Body of pancreas (tissue), 4 donors: Measurements from ENCODE around the gene GTPBP6.

ENCODE experiments used
- POLR2A ChIP-seq, 3 donors: fragments of 450-650 bp; IDR thresholded peaks; one replicate each; pipeline ENCODE4 v1.6.1; 2016; ENCODE audit warnings: antibody characterized with exemption in 3 of 3, mild to moderate bottlenecking in 2 of 3
- TF ChIP-seq, protein P1 (sequence below), 7 experiments: fragments of 450-650 bp in 4 of 7; fragments of 200-600 bp in 3 of 7; sonication (generic) in 3 of 7; IDR thresholded peaks; one replicate each; pipeline ENCODE4 v1.5.1; 2016 to 2019; ENCODE audit warnings: antibody characterized with exemption in 7 of 7

DNA sequence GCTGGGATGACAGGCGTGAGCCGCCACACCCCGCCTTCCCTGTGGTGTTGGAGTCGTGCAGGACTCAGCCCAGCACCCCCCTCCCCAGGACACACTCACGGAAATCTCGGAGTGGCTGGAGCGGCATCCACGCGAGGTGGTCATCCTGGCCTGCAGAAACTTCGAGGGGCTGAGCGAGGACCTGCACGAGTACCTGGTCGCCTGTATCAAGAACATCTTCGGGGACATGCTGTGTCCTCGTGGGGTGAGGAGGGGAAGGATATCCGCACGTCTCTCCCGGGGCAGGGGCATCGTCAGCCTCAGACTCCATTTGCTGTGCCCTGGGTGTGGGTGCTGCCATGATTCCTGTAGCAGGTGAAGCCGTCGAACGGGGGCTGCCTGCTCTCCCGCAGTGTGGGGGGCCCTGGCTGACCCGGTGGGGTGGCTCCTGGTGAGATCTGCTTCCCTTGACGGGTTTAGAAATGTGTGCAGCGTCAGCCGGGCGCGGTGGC is 27.1 kb downstream of the GTPBP6 start:
- TF ChIP-seq POLR2A (IDR thresholded peaks at IDR 0.05): no peak
- TF ChIP-seq, protein P1, sequence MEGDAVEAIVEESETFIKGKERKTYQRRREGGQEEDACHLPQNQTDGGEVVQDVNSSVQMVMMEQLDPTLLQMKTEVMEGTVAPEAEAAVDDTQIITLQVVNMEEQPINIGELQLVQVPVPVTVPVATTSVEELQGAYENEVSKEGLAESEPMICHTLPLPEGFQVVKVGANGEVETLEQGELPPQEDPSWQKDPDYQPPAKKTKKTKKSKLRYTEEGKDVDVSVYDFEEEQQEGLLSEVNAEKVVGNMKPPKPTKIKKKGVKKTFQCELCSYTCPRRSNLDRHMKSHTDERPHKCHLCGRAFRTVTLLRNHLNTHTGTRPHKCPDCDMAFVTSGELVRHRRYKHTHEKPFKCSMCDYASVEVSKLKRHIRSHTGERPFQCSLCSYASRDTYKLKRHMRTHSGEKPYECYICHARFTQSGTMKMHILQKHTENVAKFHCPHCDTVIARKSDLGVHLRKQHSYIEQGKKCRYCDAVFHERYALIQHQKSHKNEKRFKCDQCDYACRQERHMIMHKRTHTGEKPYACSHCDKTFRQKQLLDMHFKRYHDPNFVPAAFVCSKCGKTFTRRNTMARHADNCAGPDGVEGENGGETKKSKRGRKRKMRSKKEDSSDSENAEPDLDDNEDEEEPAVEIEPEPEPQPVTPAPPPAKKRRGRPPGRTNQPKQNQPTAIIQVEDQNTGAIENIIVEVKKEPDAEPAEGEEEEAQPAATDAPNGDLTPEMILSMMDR (IDR thresholded peaks at IDR 0.05): no peak
